ENCODE data around the gene TAMALIN.

TAMALIN gene

DNA sequence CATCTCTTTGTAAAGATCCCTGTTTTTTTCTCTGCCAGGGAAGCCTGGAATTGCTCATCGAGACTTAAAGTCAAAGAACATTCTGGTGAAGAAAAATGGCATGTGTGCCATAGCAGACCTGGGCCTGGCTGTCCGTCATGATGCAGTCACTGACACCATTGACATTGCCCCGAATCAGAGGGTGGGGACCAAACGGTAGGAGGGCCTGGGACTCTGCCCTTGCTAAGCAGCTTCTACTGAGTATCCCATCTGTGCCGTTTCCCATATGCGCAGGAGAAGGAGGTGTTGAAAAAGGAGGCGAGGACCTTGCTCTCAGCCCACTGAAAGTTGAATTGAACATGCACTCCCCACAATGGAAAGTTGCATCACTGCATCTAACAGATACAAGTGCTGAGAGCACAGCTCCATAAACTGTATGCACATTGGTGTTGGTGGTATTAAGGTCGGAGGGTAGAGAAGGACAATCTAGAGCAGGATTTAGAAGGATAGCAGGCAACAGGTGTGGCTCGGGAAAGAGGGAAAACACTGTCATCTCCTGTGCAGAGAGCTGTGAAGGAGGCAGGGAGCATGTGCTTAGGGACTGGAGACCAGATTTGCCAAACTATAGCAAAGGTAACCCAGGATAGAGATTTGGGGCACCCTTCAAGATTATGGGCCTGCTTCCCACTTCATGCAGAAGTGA lies 21.5 kb upstream of the TAMALIN start:
- no peak for DNase-seq

DNA sequence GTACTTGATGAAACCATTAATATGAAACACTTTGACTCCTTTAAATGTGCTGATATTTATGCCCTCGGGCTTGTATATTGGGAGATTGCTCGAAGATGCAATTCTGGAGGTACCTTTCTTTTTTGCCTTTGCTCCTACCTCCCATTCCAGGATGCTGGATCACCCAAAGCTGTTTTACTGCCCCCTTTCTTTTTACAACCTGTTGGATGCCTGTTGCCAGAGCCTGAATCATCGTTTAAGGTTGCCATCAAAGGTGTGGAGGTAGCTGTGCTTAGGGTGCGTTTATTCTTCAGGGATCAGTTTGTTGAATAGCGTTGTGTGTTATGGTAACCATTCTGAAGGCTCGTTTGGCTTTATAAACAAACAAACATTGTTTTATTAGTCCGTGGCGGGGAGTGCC lies 19.9 kb upstream of the TAMALIN start:
- DNase-seq, result no peak

DNA sequence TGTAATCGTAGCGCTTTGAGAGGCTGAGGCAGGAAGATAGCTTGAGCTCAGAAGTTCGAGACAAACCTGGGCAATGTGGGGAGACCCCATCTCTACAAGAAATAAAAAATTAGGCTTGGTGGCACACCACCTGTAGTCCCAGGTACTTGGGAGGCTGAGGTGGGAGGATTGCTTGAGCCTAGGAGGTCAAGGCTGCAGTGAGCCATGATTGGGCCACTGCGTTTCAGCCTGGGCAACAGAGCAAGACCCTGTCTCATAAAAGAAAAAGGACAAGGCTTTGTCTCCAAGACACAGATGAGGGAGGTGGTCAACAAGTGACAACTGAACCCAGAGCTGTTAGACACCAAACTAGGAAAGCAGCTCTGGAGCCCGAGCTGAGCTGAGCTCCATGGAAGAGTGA lies 14.5 kb upstream of the TAMALIN start:
- DNase-seq, result no peak

DNA sequence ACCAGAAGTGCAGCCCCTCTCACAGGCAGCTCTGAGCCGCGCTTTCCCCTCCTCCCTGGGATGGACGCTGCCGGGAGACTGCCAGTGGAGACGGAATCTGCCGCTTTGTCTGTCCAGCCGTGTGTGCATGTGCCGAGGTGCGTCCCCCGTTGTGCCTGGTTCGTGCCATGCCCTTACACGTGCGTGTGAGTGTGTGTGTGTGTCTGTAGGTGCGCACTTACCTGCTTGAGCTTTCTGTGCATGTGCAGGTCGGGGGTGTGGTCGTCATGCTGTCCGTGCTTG lies 12.3 kb upstream of the TAMALIN start:
- DNase-seq, result no peak

DNA sequence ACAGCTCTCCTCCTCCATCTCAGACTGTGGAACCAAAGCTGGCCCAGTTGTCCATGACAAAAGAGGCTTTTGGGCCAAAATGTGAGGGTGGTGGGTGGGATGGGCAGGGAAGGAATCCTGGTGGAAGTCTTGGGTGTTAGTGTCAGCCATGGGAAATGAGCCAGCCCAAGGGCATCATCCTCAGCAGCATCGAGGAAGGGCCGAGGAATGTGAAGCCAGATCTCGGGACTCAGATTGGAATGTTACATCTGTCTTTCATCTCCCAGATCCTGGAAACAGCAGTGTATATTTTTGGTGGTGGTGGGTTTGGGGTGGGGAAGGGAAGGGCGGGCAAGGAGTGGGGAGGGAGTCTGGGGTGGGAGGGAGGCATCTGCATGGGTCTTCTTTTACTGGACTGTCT lies 11.8 kb upstream of the TAMALIN start:
- DNase-seq, result no peak

DNA sequence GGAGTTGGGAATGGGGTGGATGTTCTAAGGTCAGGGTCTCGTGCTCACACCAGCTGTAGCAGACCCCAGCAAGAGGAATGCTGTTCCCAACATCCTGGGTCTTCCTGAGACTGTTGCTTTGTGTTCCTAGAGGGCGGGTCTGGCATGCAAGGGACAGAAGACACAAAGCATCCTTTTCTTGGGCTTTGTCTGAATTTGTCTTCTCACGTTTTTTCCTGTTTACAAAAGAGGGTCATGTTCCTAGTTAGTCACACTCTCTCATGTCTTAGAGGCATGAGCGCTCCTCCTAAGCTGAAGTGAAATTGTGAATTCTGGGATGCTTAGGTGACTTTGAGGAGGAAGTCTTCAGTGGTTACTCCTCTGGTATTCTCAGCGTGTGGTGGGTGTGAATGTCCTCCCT lies 9.6 kb upstream of the TAMALIN start:
- no peak for DNase-seq

DNA sequence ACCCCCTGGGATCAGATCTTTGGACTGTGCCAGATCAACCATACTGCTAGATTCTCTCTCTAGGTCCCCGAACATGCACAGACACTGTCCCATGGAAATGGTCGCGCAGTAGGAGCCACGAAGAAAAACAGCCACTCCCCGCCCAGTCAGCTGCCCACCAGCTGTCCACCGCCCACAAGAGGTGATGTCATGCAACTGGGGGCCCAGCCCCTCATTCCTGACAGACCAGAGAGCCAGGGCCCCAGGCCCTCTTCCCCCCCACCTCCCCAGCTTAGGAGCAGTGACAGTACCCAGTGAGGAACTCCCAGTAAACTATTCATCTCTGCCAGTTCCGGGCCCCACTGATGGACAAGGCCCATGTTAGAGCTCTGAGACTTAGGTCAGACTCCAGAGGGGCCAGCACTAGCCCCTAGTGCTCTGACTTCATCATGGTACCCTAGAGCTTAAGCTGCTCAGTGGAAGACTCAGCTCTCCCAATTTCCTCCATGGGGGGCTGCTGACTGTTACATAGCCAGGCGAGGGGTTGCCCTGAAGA lies 3.7 kb upstream of the TAMALIN start:
- no peak for DNase-seq

DNA sequence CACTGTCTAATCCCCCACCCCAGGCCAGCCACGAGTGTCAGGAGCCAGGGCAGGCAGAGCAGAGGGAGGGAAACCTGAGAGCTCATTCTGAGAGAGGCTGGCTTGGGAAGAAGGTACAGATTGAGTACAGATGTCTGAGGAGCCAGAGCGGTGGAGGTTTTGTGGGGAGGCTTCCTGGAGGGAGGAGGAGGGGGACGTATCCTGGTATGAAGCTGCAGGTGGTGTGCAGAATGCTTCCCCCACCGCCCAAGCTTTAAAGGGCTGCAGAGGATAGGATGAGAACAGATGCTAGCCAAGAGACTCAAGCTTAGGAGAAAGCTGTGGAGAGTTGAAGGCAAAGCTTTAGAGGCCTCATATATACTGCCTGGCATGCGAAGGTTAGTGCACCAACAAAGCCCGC lies 3.2 kb upstream of the TAMALIN start:
- no peak for DNase-seq

DNA sequence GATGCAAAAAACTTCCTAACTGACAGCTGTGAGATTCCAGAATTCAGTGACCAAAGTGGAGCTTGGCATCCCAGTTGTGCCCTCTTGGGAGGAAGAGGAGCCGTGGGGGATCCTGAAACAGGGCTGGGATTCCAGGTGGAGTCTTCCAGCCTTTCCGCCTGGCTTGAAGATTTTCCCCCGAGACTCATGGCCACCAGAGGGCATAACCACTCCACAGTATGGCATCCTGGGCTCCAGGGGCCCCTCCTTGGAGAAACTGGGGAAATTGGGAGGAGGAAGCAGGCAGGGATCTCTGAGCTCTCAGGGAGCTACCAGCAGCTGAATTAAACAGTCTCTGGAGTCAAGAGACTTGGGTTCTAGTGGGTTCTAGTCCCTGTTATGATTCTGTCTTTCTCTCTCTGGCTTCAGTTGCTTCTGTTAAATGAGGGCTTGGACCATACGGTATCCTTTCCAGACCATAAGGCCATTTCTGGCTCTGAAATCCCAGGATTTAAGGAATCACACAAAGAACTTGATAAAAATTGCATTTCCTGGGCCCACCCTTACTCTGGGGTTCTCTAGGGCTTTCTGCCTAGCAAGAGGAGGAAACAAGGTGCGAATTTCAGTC lies 2.6 kb upstream of the TAMALIN start:
- DNase-seq, result no peak

DNA sequence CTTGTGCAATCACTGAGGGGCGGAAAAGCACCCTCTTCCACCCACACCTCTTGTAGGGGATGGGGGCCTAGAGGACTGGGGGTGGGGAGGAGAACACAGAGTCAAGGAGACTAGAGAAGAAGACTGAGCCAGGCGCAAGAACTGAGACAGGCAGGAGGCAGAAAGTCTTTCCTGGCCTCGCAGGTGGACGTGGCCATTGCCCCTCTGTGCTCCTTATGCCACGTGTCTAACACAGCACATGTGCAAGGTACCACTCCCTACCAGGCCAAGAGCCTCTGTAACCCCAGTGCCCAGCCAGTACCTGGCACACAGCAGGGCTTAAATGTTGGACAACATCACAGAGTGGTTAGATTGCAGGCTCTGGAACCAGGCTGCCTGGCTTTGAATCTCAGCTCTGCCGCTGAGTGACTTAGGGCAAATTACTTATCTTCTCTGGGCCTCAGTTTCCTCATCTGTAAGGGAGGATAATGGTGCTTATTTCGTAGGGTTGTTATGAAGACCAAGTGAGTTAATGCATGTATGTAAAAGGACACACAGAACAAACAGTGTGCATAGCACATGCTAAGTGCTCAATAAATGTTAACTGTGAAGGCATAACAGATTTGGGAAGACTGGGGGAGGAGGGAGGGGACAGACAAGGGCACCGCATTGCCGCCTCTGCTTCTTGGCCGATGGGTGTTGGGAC lies 1.4 kb upstream of the TAMALIN start:
- no peak for DNase-seq

DNA sequence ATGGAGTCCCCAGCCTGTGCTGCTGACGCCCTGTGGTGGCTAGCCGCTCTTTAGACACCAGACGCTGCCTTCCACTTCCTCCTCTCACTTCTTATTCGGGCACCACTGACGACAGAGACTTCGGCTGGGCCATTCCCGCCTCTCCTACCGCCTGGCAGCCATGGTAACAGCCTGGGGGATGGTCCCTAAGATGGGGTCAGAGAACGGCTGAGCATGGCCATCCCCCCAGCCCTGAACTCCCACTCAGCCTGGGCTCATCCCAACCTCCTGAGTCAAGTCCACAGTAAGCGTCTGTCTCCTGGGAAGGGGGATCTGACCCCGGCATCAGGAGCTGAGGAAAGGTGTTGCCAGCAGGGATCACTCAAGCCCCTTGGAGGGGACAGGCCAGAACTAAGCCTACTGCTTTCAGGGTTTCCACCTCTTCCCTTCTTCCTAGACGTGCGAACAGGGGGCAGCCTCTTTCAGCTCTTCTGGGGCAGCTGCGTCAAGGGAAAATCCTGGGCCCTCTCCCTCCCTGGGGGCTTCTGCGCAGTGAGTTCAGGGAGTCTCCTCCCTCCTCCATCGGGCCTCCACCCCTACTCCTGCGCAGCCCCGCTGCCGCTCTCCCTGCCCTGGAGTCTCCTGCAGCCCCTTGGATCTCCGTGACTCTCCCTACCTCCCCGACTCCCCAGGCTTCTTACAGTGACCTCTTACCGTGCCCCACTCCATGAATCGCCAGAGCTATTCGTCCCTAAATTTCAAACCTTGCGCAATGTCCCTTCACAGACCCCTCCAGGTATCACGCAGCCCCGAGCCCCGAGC lies 643 bp upstream of the TAMALIN start:
- no peak for DNase-seq

DNA sequence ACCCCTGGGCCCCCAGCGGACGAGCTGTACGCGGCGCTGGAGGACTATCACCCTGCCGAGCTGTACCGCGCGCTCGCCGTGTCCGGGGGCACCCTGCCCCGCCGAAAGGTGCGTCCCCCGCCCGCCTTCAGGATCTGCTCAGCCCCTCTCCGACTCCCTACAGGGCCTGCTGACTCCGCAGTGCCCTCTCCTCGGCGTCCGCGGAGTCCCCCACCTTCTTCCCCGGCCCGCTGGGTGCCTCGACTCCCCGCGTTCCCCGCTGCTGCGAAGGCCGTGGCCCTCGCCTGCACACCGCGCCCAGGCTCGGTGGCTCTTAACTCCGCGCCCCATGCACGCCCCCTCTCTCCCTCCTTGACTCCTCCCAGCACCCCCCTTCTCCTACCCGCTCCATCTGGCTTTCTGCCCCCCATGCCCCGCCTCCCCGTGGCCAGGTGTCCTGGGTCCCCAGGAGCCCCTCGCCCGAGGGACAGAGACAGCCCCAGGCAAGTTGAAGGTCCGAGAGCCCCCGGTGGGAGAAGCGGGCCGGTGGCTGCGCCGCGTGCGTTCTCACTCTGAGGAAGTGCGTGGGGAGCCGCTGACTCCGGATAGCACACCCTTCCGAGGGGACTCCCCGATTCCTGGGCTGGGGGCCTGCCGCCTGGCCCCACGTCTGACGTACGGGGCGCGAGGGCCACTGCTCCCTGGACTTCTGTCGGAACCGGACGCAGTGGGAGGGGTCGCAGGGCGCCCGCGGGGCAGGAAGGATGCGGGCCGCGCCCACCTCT lies 594 bp downstream of the TAMALIN start:
- no peak for DNase-seq

DNA sequence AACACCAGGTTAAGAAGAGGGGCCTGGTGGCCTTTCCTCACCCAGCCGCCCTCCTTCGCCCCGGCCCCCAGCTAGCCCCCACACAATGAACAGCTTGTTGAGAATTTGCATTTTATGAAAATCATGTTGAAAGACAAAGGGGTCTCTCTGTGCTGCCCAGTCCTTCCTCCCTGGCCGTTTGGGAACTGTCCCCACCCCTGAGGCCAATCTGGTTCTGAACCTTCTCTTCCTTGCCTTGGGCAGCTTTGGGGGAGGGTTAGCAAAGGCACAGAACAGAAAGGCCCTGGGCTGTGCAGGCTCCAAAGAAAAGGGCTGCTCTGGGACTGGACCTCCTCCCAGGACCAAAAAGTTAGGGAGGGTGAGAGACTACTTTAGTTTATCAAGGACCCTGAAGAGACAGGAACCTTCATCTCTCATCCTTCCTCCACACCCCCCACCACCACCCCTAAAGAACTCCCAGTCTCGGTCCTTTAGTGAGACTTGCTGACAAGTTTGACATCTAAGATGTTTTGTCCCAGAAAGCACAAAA lies 1.3 kb downstream of the TAMALIN start:
- no peak for DNase-seq

DNA sequence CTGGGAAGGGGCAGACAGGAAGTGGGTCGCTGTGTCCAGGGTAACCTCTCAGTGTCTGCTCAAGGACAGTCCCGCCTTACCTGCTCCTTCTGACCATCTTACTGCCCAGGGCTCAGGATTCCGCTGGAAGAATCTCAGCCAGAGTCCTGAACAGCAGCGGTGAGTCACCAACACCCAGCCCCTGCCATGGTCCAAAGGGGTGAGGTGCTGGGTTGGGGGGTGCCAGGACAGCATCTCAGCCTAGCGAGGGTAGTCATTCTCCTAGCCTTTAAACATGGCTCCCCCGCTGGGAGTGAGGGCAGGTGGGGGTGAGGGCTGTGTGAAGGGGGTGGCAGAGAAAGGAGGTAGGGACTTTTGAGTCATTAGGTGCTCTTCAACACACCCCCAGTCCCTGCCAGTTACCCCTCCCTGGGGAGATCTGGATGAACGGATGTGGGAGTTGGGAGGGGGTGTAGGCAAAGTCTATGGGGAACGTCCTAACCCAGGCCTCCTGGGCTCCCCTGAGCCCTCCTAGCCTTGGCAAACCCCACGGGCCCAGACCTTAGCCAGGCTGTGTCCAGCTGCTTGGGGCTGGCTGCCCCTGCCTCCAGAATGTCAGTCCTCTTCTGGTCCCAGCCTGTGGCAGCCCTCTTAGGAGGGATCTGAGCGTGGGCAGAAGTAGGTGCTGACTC lies 2.5 kb downstream of the TAMALIN start:
- DNase-seq, result no peak

DNA sequence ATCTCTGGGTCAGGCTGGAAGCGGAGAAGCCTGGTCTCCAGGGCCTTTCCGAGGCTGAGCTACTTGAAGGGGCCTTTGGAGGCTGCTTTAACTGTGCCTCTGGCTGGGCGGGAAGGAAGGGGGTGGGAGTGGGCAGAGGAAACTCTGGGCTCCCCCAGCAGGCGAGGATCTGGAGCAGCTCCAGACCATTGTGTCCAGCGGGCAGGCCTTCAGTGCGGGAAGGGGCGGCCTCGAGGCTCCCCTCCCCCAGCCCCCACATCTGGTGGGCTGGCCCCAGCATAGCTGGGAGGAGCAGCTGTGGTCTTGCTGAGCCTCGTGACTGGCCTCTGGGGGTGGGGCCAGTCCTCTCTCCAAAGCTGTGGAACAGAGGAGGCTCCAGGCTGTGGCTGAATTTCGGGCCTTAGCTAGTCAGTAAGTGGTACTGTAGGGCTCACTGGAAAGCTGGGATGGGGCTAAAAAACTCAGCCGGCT lies 3.4 kb downstream of the TAMALIN start:
- DNase-seq, result no peak

DNA sequence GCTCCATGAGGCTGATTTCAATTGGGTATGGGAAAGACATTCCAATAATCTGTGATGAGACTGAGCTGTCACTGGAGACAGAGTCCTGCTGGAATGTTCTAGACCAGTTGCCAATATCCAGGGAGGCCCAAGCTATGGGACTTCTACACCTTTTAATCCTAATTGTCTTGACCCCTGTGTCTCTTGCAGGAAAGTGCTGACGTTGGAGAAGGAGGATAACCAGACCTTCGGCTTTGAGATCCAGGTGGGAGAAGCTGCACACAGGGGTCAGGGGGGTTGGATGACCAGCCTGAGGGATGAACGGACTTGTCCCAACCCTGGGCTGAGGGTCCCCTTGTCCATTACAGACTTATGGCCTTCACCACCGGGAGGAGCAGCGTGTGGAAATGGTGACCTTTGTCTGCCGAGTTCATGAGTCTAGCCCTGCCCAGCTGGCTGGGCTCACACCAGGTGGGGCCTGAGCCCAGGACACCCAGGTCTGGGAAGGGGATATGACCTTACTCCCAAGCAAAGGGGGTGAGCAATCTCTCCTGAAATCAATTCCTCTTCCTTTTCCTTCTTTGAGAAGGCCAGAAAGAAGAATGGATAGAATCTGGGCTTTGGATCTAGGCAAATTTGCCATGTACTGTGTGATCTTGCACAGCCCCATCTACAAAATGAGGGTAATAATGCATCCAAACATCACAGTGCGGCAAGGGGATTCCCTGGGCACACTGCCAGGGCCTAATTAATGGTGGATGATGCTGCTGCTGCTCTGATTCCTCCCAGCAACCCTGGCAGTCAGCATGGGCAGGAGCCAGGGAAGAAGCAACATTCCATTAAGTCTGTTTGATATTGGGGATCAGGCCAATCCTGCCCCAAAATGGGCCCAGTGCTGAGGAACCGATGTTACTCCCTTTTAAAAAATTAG lies 4.2 kb downstream of the TAMALIN start:
- DNase-seq, result no peak

DNA sequence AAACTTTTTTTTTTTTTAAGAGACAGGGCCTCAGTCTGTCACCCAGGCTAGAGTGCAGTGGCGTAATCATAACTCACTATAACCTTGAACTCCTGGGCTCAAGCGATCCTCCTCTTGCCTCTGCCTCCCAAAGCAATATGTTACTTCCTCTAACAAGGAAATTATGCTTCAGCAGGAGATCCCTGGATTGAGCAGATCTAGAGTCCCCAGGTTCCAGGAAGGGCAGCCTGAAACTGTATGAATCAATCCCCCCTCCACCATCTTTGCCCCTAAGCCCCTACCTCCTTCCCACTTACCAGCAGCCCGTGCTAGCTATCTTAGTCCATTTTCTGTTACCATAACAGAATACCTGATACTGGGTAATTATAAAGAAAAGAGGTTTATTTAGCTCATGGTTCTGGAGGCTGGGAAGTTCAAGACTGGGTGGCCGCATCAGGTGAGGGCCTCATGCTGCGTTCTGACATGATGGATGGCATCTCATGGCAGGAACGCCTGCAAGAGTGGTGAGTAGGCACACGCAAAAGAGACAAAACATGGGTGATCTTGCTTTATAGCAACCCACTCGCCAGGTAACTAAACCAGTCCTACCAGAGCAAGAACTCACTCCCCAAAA lies 5.0 kb downstream of the TAMALIN start:
- DNase-seq, result no peak

DNA sequence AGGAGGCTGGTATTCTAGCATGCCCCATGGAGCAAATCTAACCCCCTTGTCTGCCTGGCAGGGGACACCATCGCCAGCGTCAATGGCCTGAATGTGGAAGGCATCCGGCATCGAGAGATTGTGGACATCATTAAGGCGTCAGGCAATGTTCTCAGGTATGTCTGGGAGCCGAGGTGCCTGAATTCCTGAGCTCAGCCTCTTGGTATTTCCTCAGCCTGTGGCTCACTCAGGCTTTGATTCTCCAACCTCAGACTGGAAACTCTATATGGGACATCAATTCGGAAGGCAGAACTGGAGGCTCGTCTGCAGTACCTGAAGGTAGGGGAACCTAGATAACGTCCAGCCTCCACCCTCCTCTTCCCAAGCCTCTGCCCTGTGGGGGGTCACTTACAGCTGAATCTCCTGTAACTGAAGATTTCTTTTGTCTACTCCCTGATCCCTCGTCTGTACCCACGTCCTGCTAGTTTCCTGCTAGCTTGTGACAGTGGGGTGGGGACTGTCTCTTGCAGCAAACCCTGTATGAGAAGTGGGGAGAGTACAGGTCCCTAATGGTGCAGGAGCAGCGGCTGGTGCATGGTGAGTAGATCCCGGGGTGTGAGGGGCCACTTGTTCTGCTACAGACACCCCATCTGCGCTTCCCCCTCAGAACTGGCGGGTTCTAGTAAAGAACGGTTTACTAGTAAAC lies 7.0 kb downstream of the TAMALIN start:
- no peak for DNase-seq

Measured in activated CD4-positive, alpha-beta T cell treated with anti-CD3 and anti-CD28 coated beads, Interleukin-2, Interleukin-6, amounts not matched to agents 100 ng/mL and 50 ng/mL, durations not matched to agents 16 hours and 8 hours (primary cell).